LNCaP clone FGC (cell line): ENCODE results near the gene PDCD5.

Experiments used
- DNase-seq: peaks from one replicate; pipeline ENCODE4 v3.0.0-alpha.2; 2011; ENCODE audit warnings: low read depth
- H3K4me3 ChIP-seq: 2 replicates; pipeline ENCODE4 v1.5.1; 2011; ENCODE audit warnings: mild to moderate bottlenecking, low read depth, low read length, control low read depth
- CTCF ChIP-seq: IDR thresholded peaks from 2 replicates; pipeline ENCODE4 v1.5.1; 2012; ENCODE audit warnings: mild to moderate bottlenecking; ENCODE audit not compliant: control insufficient read depth, insufficient read depth; ENCODE audit errors: extremely low read depth

The PDCD5 gene

GRCh38 chr19:32614916-32615315, 33.9 kb downstream of the PDCD5 start:
- DNase-seq: no peak
- no peak for TF ChIP-seq CTCF
- H3K4me3 ChIP-seq: no peak overlapping the region

GRCh38 chr19:32615569-32615968, 34.6 kb downstream of the PDCD5 start:
- no peak overlapping the region for H3K4me3 ChIP-seq
- no peak for TF ChIP-seq CTCF
- DNase-seq: no peak

GRCh38 chr19:32619051-32619685, 38.2 kb downstream of the PDCD5 start:
- TF ChIP-seq CTCF: no peak
- H3K4me3 ChIP-seq: no peak overlapping the region
- no peak for DNase-seq

GRCh38 chr19:32622002-32622401, 41.0 kb downstream of the PDCD5 start:
- no peak for TF ChIP-seq CTCF
- no peak for DNase-seq
- no peak overlapping the region for H3K4me3 ChIP-seq

- DNase-seq: no peak
- TF ChIP-seq CTCF: no peak
- H3K4me3 ChIP-seq: no peak overlapping the region
These were observed 43.4 kb downstream of the PDCD5 start for GRCh38 chr19:32624410-32624809.

- TF ChIP-seq CTCF: no peak
- no peak overlapping the region for H3K4me3 ChIP-seq
- DNase-seq: no peak
These were observed 46.0 kb downstream of the PDCD5 start for GRCh38 chr19:32626969-32627368.

GRCh38 chr19:32627714-32628270, 46.8 kb downstream of the PDCD5 start:
- no peak overlapping the region for H3K4me3 ChIP-seq
- DNase-seq: no peak
- no peak for TF ChIP-seq CTCF
